GM19240 (cell line): ENCODE results near the gene VWCE.

ENCODE experiments used
- DNase-seq: peaks from one replicate; pipeline ENCODE4 v3.0.0; 2011; ENCODE audit warnings: low spot score; ENCODE audit not compliant: insufficient read length

VWCE gene

GRCh38 chr11:61294717-61295595 lies at the start of gene VWCE:
Gene VWCE, minus strand, starts transcription at chr11:61295316. Its CDS starts 279 bp downstream, at chr11:61295037.
- DNase-seq, result peak; percentile 69

GRCh38 chr11:61343792-61344745 lies 49.0 kb upstream of the VWCE start:
- no peak for DNase-seq

GRCh38 chr11:61342207-61342803 lies 47.2 kb upstream of the VWCE start:
- no peak for DNase-seq

GRCh38 chr11:61341706-61342105 lies 46.6 kb upstream of the VWCE start:
- DNase-seq, result no peak

GRCh38 chr11:61340979-61341378 lies 45.9 kb upstream of the VWCE start:
- DNase-seq, result no peak

GRCh38 chr11:61339490-61339878 lies 44.4 kb upstream of the VWCE start:
- no peak for DNase-seq

- no peak for DNase-seq
These were observed 43.8 kb upstream of the VWCE start for GRCh38 chr11:61338783-61339489.

GRCh38 chr11:61337706-61338470 lies 42.8 kb upstream of the VWCE start:
- no peak for DNase-seq

GRCh38 chr11:61336171-61336935 lies 41.2 kb upstream of the VWCE start:
- DNase-seq, result peak; percentile 94

- DNase-seq, result no peak
These were observed 40.2 kb upstream of the VWCE start for GRCh38 chr11:61335355-61335710.

GRCh38 chr11:61334434-61335354 lies 39.6 kb upstream of the VWCE start:
- DNase-seq, result no peak

- no peak for DNase-seq
These were observed 38.7 kb upstream of the VWCE start for GRCh38 chr11:61333550-61334433.

GRCh38 chr11:61332797-61333549 lies 37.9 kb upstream of the VWCE start, which contains the start of the genes DDB1 and TKFC:
Gene DDB1, minus strand, starts transcription at chr11:61333105. Its CDS starts 137 bp downstream, at chr11:61332968.
Gene TKFC, plus strand, starts transcription at chr11:61333228. Its CDS starts 1,501 bp downstream, at chr11:61334729.
- DNase-seq, result peak; percentile 92

GRCh38 chr11:61332281-61332796 lies 37.2 kb upstream of the VWCE start:
- no peak for DNase-seq

- no peak for DNase-seq
These were observed 36.5 kb upstream of the VWCE start for GRCh38 chr11:61331651-61332050.

- DNase-seq, result no peak
These were observed 34.8 kb upstream of the VWCE start for GRCh38 chr11:61329871-61330270.
